Stomach (tissue), 9 donors: ENCODE measurements around the gene ELOVL1. TPM values are rescaled to one million over a fixed set of nuclear protein-coding genes. Genes with fewer than 3 reads are reported as not detected.

Source experiments
- DNase-seq, 2 donors: peaks; one replicate each; pipeline versions ENCODE4 v3.0.0 to v3.0.0-alpha.2; 2013 to 2019
- H3K27ac ChIP-seq, 5 donors: fragments of 200-600 bp in 4 of 5; sonication (generic) in 4 of 5; one replicate each; pipeline ENCODE4 v1.5.1; 2013 to 2019; ENCODE audit warnings: mild to moderate bottlenecking in 1 of 5, moderate library complexity in 1 of 5
- H3K27me3 ChIP-seq, 3 donors: fragments of 200-600 bp; sonication (generic); one replicate each; pipeline ENCODE4 v1.5.1; 2017 to 2019; ENCODE audit warnings: mixed run types in 1 of 3
- H3K36me3 ChIP-seq, 4 donors: fragments of 200-600 bp; sonication (generic); 1 replicate in 3 of 4; 2 replicates in 1 of 4; pipeline ENCODE4 v1.5.1; 2016 to 2019
- H3K4me1 ChIP-seq, 4 donors: fragments of 200-600 bp; sonication (generic); one replicate each; pipeline ENCODE4 v1.5.1; 2016 to 2019
- H3K4me3 ChIP-seq, 4 donors: fragments of 200-600 bp; sonication (generic) in 3 of 4; one replicate each; pipeline ENCODE4 v1.5.1; 2016 to 2019; ENCODE audit warnings: mild to moderate bottlenecking in 1 of 4
- H3K9me3 ChIP-seq, 4 donors: fragments of 200-600 bp; sonication (generic); one replicate each; pipeline ENCODE4 v1.5.1; 2016 to 2019
- EP300 ChIP-seq: sonication (generic); formaldehyde crosslinking; IDR thresholded peaks from one replicate; pipeline ENCODE4 v1.6.1; 2017; ENCODE audit warnings: antibody characterized with exemption
- POLR2A ChIP-seq, 4 donors: fragments of 450-650 bp; IDR thresholded peaks; one replicate each; pipeline ENCODE4 v1.6.1; 2016; ENCODE audit warnings: antibody characterized with exemption in 4 of 4, control low read depth in 2 of 4, mild to moderate bottlenecking in 1 of 4, moderate library complexity in 1 of 4
- POLR2AphosphoS5 ChIP-seq, 3 donors: sonication (generic); formaldehyde crosslinking; IDR thresholded peaks; one replicate each; pipeline ENCODE4 v1.6.1; 2016; ENCODE audit warnings: antibody characterized with exemption in 3 of 3
- WGBS, 5 donors: extraction: QIAGEN DNeasy Blood & Tissue Kit in 3 of 5; methylation state at CpG; one replicate each; pipeline versions ENCODE4 v1.1.5 to v1.1.7; 2013 to 2018; 5-methylcytosine and 5-hydroxymethylcytosine counted together
- intact Hi-C: fragments of 100-400 bp; cut with DNase I; formaldehyde crosslinking; loops from one replicate; pipeline ENCODE4 v1.15.1; 2023; ENCODE audit warnings: low total_unique reads
- polyA plus RNA-seq, 3 donors: library from polyadenylated mRNA; stranded (reverse); fragments of 200-250 nt; gene quantifications; one replicate each; pipeline ENCODE4 v1.2.3, GENCODE V29; 2013
- total RNA-seq, 5 donors: library from RNA; depleted of rRNA; stranded (reverse); fragments of >200 nt; gene quantifications; one replicate each; pipeline versions ENCODE4 v1.1.0 to v1.2.3, GENCODE V29; 2014 to 2016
- TF ChIP-seq, protein P1 (sequence below), 7 experiments: fragments of 450-650 bp in 4 of 7; fragments of 200-600 bp in 3 of 7; sonication (generic) in 3 of 7; IDR thresholded peaks; one replicate each; pipeline ENCODE4 v1.5.1; 2016 to 2019; ENCODE audit warnings: antibody characterized with exemption in 7 of 7, control low read depth in 2 of 7, mild to moderate bottlenecking in 1 of 7
- donor health status: healthy with polysubstance abuse.
- donor health status: Bipolar disorder and iron deficiency.
- donor health status: healthy.

The ELOVL1 gene
- total and polyA plus RNA-seq, 8 donors, result 7.6 to 109 (median 55.7) TPM

DNA sequence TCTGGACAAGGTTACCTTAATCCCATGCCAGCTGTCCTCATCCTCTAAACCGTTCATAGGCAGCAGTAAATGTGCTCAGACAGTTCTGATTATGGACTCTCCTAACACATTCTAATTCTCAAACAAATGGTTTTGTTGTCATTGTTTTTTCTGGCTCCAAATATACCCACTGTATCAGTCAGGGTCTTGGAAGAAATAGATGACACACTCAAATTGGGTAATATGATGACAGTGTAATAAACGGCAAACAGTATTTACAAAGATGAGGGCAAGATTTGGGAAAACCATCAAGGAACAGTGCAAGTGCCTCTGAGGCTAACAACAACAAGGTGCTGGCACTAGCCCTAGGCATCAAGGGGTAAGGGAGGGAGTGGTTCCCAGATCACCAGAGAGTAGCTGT, 13.3 kb downstream of the ELOVL1 start:
- peaks cover 11 to 29% (median 23%) of the 10 kb centered on the region in 4 donors for H3K4me1 ChIP-seq
- no peaks in the 10 kb centered on the region for H3K27me3 ChIP-seq
- no peak overlapping the region for H3K27ac ChIP-seq
- TF ChIP-seq POLR2AphosphoS5 (IDR thresholded peaks at IDR 0.05), result no peak
- TF ChIP-seq EP300, result no peak
- TF ChIP-seq, protein P1, sequence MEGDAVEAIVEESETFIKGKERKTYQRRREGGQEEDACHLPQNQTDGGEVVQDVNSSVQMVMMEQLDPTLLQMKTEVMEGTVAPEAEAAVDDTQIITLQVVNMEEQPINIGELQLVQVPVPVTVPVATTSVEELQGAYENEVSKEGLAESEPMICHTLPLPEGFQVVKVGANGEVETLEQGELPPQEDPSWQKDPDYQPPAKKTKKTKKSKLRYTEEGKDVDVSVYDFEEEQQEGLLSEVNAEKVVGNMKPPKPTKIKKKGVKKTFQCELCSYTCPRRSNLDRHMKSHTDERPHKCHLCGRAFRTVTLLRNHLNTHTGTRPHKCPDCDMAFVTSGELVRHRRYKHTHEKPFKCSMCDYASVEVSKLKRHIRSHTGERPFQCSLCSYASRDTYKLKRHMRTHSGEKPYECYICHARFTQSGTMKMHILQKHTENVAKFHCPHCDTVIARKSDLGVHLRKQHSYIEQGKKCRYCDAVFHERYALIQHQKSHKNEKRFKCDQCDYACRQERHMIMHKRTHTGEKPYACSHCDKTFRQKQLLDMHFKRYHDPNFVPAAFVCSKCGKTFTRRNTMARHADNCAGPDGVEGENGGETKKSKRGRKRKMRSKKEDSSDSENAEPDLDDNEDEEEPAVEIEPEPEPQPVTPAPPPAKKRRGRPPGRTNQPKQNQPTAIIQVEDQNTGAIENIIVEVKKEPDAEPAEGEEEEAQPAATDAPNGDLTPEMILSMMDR (IDR thresholded peaks at IDR 0.05), result no peak
- no peak for TF ChIP-seq POLR2A (IDR thresholded peaks at IDR 0.05)
- no peaks in the 10 kb centered on the region for H3K9me3 ChIP-seq
- DNase-seq, result no peak
- no peaks in the 10 kb centered on the region for H3K36me3 ChIP-seq
- 78 to 86% (median 84%) methylated on average over 2 of the region's 2 CpGs for WGBS, 5 donors
- intact Hi-C loops, result no loop called here
- no peak overlapping the region for H3K4me3 ChIP-seq

DNA sequence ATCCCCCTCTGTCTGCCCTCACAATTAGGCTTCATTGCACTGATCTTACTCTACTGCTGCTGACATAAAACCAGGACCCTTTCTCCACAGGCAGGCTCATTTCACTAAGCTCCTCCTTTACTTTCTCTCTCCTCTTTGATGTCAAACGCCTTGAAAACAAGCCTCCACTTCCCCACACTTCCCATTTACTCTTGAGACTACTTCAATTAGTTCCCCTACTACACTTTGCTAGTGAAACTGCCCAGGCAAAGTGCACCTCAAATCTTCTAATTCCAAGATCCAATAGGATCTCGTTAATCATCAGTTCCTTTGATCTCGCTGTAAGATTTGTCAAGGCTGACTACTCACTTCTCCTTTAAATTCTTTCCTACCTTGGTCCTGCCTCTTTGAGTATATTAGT, 14.9 kb downstream of the ELOVL1 start:
- Histone ChIP-seq H3K27me3 (no peaks in the 10 kb centered on the region), H3K27ac (no peak overlapping the region), H3K36me3 (no peaks in the 10 kb centered on the region), H3K9me3 (no peaks in the 10 kb centered on the region), H3K4me3 (no peak overlapping the region), H3K4me1 (peaks cover 7 to 31% (median 22%) of the 10 kb centered on the region in 4 donors)
- TF ChIP-seq POLR2AphosphoS5 (IDR thresholded peaks at IDR 0.05) (no peak), POLR2A (IDR thresholded peaks at IDR 0.05) (no peak), EP300 (no peak)
- TF ChIP-seq, protein P1 (IDR thresholded peaks at IDR 0.05), result no peak
- 55 to 78% (median 66%) methylated on average over 3 of the region's 3 CpGs for WGBS, 5 donors
- intact Hi-C loops, result no loop called here
- DNase-seq, result no peak

DNA sequence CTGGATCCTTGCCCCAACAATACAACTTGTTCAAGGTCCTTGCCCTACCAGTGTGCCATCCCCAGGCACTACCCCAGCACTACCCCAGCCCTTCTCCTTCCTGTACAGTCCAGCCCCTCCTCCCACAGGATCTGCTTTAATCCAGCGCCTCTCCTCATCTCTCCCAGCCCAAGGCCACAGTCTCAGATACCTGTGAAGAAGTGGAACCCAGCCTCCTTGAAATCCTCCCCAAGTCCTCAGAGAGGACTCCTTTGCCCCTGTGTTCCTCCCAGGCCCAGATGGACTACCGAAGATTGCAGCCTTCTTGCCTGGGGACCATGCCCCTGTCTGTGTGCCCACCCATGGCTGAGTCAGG, 15.5 kb downstream of the ELOVL1 start:
- TF ChIP-seq, protein P1 (IDR thresholded peaks at IDR 0.05), result no peak
- TF ChIP-seq EP300, result no peak
- no peak for TF ChIP-seq POLR2A (IDR thresholded peaks at IDR 0.05)
- TF ChIP-seq POLR2AphosphoS5 (IDR thresholded peaks at IDR 0.05), result no peak
- no peaks in the 10 kb centered on the region for H3K36me3 ChIP-seq
- peak overlapping the region in 4 of 5 donors; percentile 3 to 51 (median 36) for H3K27ac ChIP-seq
- H3K27me3 ChIP-seq, result no peaks in the 10 kb centered on the region
- intact Hi-C loops, result no loop called here
- peaks cover 7 to 27% (median 18%) of the 10 kb centered on the region in 4 donors for H3K4me1 ChIP-seq
- 96 to 100% (median 97%) methylated on average over 2 of the region's 2 CpGs for WGBS, 5 donors
- H3K4me3 ChIP-seq, result no peak overlapping the region
- no peak for DNase-seq
- H3K9me3 ChIP-seq, result no peaks in the 10 kb centered on the region

DNA sequence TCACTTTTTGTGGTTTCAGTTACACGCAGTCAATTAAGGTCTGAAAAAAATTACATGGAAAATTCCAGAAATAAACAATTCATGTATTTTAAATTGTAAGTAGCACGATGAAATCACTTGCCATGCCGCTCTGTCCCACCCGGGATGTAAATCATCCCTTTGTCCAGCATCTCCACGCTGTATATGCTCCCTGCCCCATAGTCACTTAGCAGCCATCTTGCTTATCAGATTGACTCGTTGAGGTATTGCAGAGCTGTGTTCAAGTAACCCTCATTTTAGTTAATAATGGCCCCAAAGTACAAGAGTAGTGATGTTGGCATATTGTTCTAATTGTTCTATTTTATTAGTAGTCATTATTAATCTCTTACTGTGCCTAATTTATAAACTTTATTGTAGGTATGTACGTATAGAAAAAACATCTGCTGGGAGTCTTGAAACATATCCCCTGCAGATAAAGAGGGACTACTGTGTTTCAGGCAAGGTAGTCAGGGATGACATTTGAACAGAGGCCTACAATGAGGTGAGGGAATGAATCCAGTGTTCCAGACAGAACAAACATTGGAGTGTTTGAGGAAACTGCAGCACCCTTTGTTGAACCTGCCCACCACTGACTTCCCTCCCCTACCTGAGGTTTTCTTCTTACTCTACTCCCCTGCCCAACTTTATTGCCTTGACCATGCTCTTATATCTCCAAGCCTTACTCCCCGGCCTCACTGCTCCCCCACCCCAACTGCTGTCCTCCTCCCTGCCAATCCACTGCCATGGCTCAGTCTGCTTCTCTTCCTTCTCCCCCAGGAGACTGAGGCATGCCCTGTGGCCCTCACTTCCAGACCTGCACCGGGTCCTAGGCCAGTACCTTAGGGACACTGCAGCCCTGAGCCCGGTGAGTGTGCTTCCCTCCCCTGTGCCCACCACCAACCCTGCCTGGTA, 16.1 kb downstream of the ELOVL1 start:
- no peak overlapping the region for H3K4me3 ChIP-seq
- H3K36me3 ChIP-seq, result no peaks in the 10 kb centered on the region
- intact Hi-C loops, result no loop called here
- peak overlapping the region in 4 of 5 donors; percentile 3 to 51 (median 36) for H3K27ac ChIP-seq
- no peaks in the 10 kb centered on the region for H3K27me3 ChIP-seq
- H3K9me3 ChIP-seq, result no peaks in the 10 kb centered on the region
- no peak for DNase-seq
- WGBS, 5 donors, result 72 to 82% (median 82%) methylated on average over 10 of the region's 10 CpGs
- TF ChIP-seq EP300 (no peak), POLR2AphosphoS5 (IDR thresholded peaks at IDR 0.05) (no peak)
- TF ChIP-seq, protein P1 (IDR thresholded peaks at IDR 0.05), result no peak
- H3K4me1 ChIP-seq, result peaks cover 7 to 27% (median 17%) of the 10 kb centered on the region in 4 donors
